Frontal cortex (tissue), 4 donors: ENCODE data around the gene SLC43A3. TPM values are rescaled to one million over a fixed set of nuclear protein-coding genes. Genes with fewer than 3 reads are reported as not detected.
A peak's percentile ranks its signal among the peaks of the same experiment; 100 is the strongest.
"Not testable (repeated sequence)": the region's sequence is repeated elsewhere in the genome, so short reads cannot be mapped to it uniquely, and the experiment has no call there.

Experiments
- DNase-seq, 2 donors: peaks; one replicate each; pipeline ENCODE4 v3.0.0; 2012; ENCODE audit warnings: low spot score in 2 of 2
- FAIRE-seq: peaks from 2 replicates; lab custom pipeline; 2012; peaks lifted over from hg19 to GRCh38; lab: Jason Lieb, UNC
- total RNA-seq: library from RNA; depleted of rRNA; stranded (reverse); fragments of >200 nt; gene quantifications from one replicate; pipeline ENCODE4 v1.2.3, GENCODE V29; 2014
- donor health status: control.
- donor health status: control.
- donor health status: control.

The SLC43A3 gene
- total RNA-seq, 1 donor from 2014 or later = 4.1 TPM

- peak; percentile 66 to 70 for DNase-seq
- no peak for FAIRE-seq
These were observed 33.3 kb upstream of the SLC43A3 start, which contains the start of gene RTN4RL2 for GRCh38 chr11:57460022-57460757. Gene RTN4RL2, plus strand, starts transcription at chr11:57460528. Its CDS starts 338 bp downstream, at chr11:57460866.

GRCh38 chr11:57459164-57460021 is 32.5 kb upstream of the SLC43A3 start:
- DNase-seq (peak; percentile 25 to 37), FAIRE-seq (no peak)

- DNase-seq = peak; percentile 61 to 63
- FAIRE-seq = no peak
These were observed 31.7 kb upstream of the SLC43A3 start for GRCh38 chr11:57458410-57459163.

GRCh38 chr11:57458060-57458409 is 31.1 kb upstream of the SLC43A3 start:
- FAIRE-seq (no peak), DNase-seq (no peak)

- DNase-seq (no peak), FAIRE-seq (no peak)
These were observed 30.7 kb upstream of the SLC43A3 start for GRCh38 chr11:57457643-57458023.

GRCh38 chr11:57456960-57457642 is 30.2 kb upstream of the SLC43A3 start:
- FAIRE-seq = no peak
- DNase-seq = peak; percentile 84 to 87

- no peak for FAIRE-seq
- no peak for DNase-seq
These were observed 26.7 kb upstream of the SLC43A3 start for GRCh38 chr11:57453543-57454177.

- DNase-seq (no peak), FAIRE-seq (no peak)
These were observed 19.1 kb upstream of the SLC43A3 start for GRCh38 chr11:57446055-57446454.

GRCh38 chr11:57445122-57445394 is 18.1 kb upstream of the SLC43A3 start:
- not testable (repeated sequence) for DNase-seq, FAIRE-seq

- FAIRE-seq = no peak
These were observed 17.6 kb upstream of the SLC43A3 start for GRCh38 chr11:57444362-57445121.

GRCh38 chr11:57440744-57441414 is 14.0 kb upstream of the SLC43A3 start:
- no peak for DNase-seq
- FAIRE-seq = no peak

More at GRCh38 chr11:57444362-57445121, 17.6 kb upstream of the SLC43A3 start:
- DNase-seq = no peak

GRCh38 chr11:57439786-57440185 is 12.9 kb upstream of the SLC43A3 start:
- FAIRE-seq = no peak
- DNase-seq = no peak

GRCh38 chr11:57438345-57439285 is 11.7 kb upstream of the SLC43A3 start:
- no peak for FAIRE-seq

GRCh38 chr11:57436031-57436430 is 9.1 kb upstream of the SLC43A3 start:
- DNase-seq = no peak
- FAIRE-seq = no peak

More at GRCh38 chr11:57438345-57439285, 11.7 kb upstream of the SLC43A3 start:
- no peak for DNase-seq

- DNase-seq (no peak), FAIRE-seq (no peak)
These were observed 8.0 kb upstream of the SLC43A3 start for GRCh38 chr11:57434640-57435546.

GRCh38 chr11:57432714-57433163 is 5.8 kb upstream of the SLC43A3 start:
- DNase-seq = no peak
- FAIRE-seq = no peak
